Osteoblast (primary cell): ENCODE results near the gene CTRB2. TPM values are rescaled to one million over a fixed set of nuclear protein-coding genes. Genes with fewer than 3 reads are reported as not detected.

Experiments used
- DNase-seq: peaks from one replicate; pipeline ENCODE4 v3.0.0; 2011; ENCODE audit warnings: low spot score, mixed read lengths; ENCODE audit not compliant: insufficient read length; ENCODE audit errors: missing footprints
- H2AFZ ChIP-seq: 2 replicates; pipeline ENCODE4 v1.6.0; 2011; ENCODE audit warnings: mild to moderate bottlenecking, low read length
- H3K27ac ChIP-seq: 2 replicates; pipeline ENCODE4 v1.5.1; 2011; ENCODE audit warnings: mild to moderate bottlenecking, low read depth, low read length, moderate library complexity
- H3K27me3 ChIP-seq: 2 replicates; pipeline ENCODE4 v1.6.0; 2012; ENCODE audit warnings: mild to moderate bottlenecking, control low read depth, inconsistent platforms, low read length, moderate library complexity; ENCODE audit not compliant: insufficient read depth
- H3K36me3 ChIP-seq: 2 replicates; pipeline ENCODE4 v1.5.1; 2011; ENCODE audit warnings: mild to moderate bottlenecking, low read length, control low read depth, moderate library complexity; ENCODE audit not compliant: insufficient read depth
- H3K4me1 ChIP-seq: 2 replicates; pipeline ENCODE4 v1.5.1; 2011; ENCODE audit warnings: mild to moderate bottlenecking, low read length, control low read depth, moderate library complexity; ENCODE audit not compliant: insufficient read depth
- H3K4me2 ChIP-seq: 2 replicates; pipeline ENCODE4 v1.6.0; 2011; ENCODE audit warnings: mild to moderate bottlenecking, low read length; ENCODE audit not compliant: insufficient read depth
- H3K4me3 ChIP-seq: fragments of 200-600 bp; sonication (generic); 3 replicates; pipeline ENCODE4 v1.5.1; 2012; ENCODE audit warnings: mild to moderate bottlenecking, low read length, inconsistent platforms; ENCODE audit not compliant: insufficient read depth
- H3K79me2 ChIP-seq: 2 replicates; pipeline ENCODE4 v1.6.0; 2012; ENCODE audit warnings: mild to moderate bottlenecking, low read length, control low read depth, inconsistent platforms; ENCODE audit not compliant: insufficient read depth
- H3K9me3 ChIP-seq: 2 replicates; pipeline ENCODE4 v1.5.1; 2011; ENCODE audit warnings: low read depth, low read length, control low read depth
- H4K20me1 ChIP-seq: 2 replicates; pipeline ENCODE4 v1.6.0; 2012; ENCODE audit warnings: mild to moderate bottlenecking, low read length, control low read depth; ENCODE audit not compliant: insufficient read depth
- CTCF ChIP-seq: IDR thresholded peaks from 2 replicates; pipeline ENCODE4 v1.5.1; 2011; ENCODE audit warnings: mild to moderate bottlenecking, low read depth, low read length, moderate library complexity; ENCODE audit errors: extremely low read depth
- total RNA-seq: library from RNA; depleted of rRNA; stranded (reverse); fragments of >200 nt; gene quantifications from 2 replicates; pipeline ENCODE4 v1.2.3, GENCODE V29; 2012

Gene CTRB2
- total RNA-seq, 1 donor, result not detected

GRCh38 chr16:75204410-75204758, 2.6 kb downstream of the CTRB2 start:
- no peaks in the 10 kb centered on the region for H3K36me3 ChIP-seq
- H3K27ac ChIP-seq, result no peak overlapping the region
- no peaks in the 10 kb centered on the region for H3K79me2 ChIP-seq
- H3K9me3 ChIP-seq, result no peaks in the 10 kb centered on the region
- no peak overlapping the region for H2AFZ ChIP-seq
- no peak for TF ChIP-seq CTCF
- DNase-seq, result no peak
- no peaks in the 10 kb centered on the region for H4K20me1 ChIP-seq
- H3K4me1 ChIP-seq, result no peaks in the 10 kb centered on the region
- H3K27me3 ChIP-seq, result no peaks in the 10 kb centered on the region
- no peak overlapping the region for H3K4me3 ChIP-seq
- no peak overlapping the region for H3K4me2 ChIP-seq

GRCh38 chr16:75203667-75204409, 3.1 kb downstream of the CTRB2 start:
- Histone ChIP-seq H3K36me3 (no peaks in the 10 kb centered on the region), H3K27ac (no peak overlapping the region), H3K9me3 (no peaks in the 10 kb centered on the region), H3K4me3 (no peak overlapping the region), H2AFZ (no peak overlapping the region), H3K4me2 (no peak overlapping the region), H3K4me1 (no peaks in the 10 kb centered on the region), H3K79me2 (no peaks in the 10 kb centered on the region), H4K20me1 (no peaks in the 10 kb centered on the region), H3K27me3 (no peaks in the 10 kb centered on the region)
- no peak for TF ChIP-seq CTCF
- DNase-seq, result peak; percentile 57

GRCh38 chr16:75203096-75203495, 3.9 kb downstream of the CTRB2 start:
- H3K27ac ChIP-seq, result no peak overlapping the region
- peak; percentile 17 for DNase-seq
- no peak overlapping the region for H3K4me3 ChIP-seq
- no peaks in the 10 kb centered on the region for H3K36me3 ChIP-seq
- H3K79me2 ChIP-seq, result no peaks in the 10 kb centered on the region
- H3K4me2 ChIP-seq, result no peak overlapping the region
- no peak overlapping the region for H2AFZ ChIP-seq
- H3K9me3 ChIP-seq, result no peaks in the 10 kb centered on the region
- H3K4me1 ChIP-seq, result peaks cover 4% of the 10 kb centered on the region
- no peaks in the 10 kb centered on the region for H4K20me1 ChIP-seq
- no peak for TF ChIP-seq CTCF
- H3K27me3 ChIP-seq, result peaks cover 4% of the 10 kb centered on the region

- TF ChIP-seq CTCF, result no peak
- no peaks in the 10 kb centered on the region for H3K36me3 ChIP-seq
- no peak overlapping the region for H3K27ac ChIP-seq
- no peaks in the 10 kb centered on the region for H4K20me1 ChIP-seq
- no peak for DNase-seq
- H3K9me3 ChIP-seq, result no peaks in the 10 kb centered on the region
- H3K27me3 ChIP-seq, result peaks cover 13% of the 10 kb centered on the region
- no peak overlapping the region for H2AFZ ChIP-seq
- peaks cover 9% of the 10 kb centered on the region for H3K4me1 ChIP-seq
- no peaks in the 10 kb centered on the region for H3K79me2 ChIP-seq
- no peak overlapping the region for H3K4me2 ChIP-seq
- no peak overlapping the region for H3K4me3 ChIP-seq
Measured at GRCh38 chr16:75202069-75202590, 4.8 kb downstream of the CTRB2 start.
